Pancreas (tissue), 10 donors: ENCODE results near the gene STARD3. TPM values are rescaled to one million over a fixed set of nuclear protein-coding genes. Genes with fewer than 3 reads are reported as not detected.

Experiments used
- ATAC-seq, 4 donors: fragments of 200-7000 bp; cut with Tn5 transposase; one replicate each; pipeline versions ENCODE4 v1.8.0 to v1.9.1; 2020; ENCODE audit warnings: mild to moderate bottlenecking in 4 of 4, moderate library complexity in 4 of 4
- DNase-seq, 6 donors: peaks; one replicate each; pipeline ENCODE4 v3.0.0-alpha.2; 2020
- FAIRE-seq: peaks from 2 replicates; lab custom pipeline; 2012; peaks lifted over from hg19 to GRCh38; lab: Jason Lieb, UNC
- H3K27ac ChIP-seq, 4 donors: fragments of 200-600 bp; sonication (generic); 1 replicate in 3 of 4; 2 replicates in 1 of 4; pipeline versions ENCODE4 v1.5.0 to v1.8.0; 2020
- H3K27me3 ChIP-seq, 4 donors: fragments of 200-600 bp; one replicate each; pipeline ENCODE4 v1.8.0; 2021
- H3K36me3 ChIP-seq, 3 donors: fragments of 200-600 bp; sonication (generic) in 1 of 3; one replicate each; pipeline versions ENCODE4 v1.5.0 to v1.8.0; 2020 to 2021
- H3K4me1 ChIP-seq, 3 donors: fragments of 200-600 bp; one replicate each; pipeline ENCODE4 v1.8.0; 2021
- H3K4me3 ChIP-seq, 4 donors: fragments of 200-600 bp; sonication (generic) in 2 of 4; one replicate each; pipeline versions ENCODE4 v1.5.0 to v1.8.0; 2020 to 2021
- H3K9me3 ChIP-seq, 4 donors: fragments of 200-600 bp; one replicate each; pipeline ENCODE4 v1.8.0; 2021
- WGBS, 2 donors: extraction: QIAGEN DNeasy Blood & Tissue Kit; methylation state at CpG; one replicate each; pipeline ENCODE4 v1.1.7; 2013; 5-methylcytosine and 5-hydroxymethylcytosine counted together
- intact Hi-C, 3 donors: fragments of 100-400 bp; cut with DNase I; formaldehyde crosslinking; loops; one replicate each; pipeline versions ENCODE4 v1.11.1 to v1.14.2; 2022
- polyA plus RNA-seq, 2 donors: library from polyadenylated mRNA; stranded (reverse); fragments of 200-250 nt; gene quantifications; one replicate each; pipeline ENCODE4 v1.2.3, GENCODE V29; 2013
- total RNA-seq, 6 donors: library from RNA; stranded (reverse); fragmentation: NEBNext Ultra II Directional in 4 of 6; extraction: Animal tissue kit (Norgen Biotek cat#: 25700) in 4 of 6; gene quantifications; one replicate each; pipeline versions ENCODE4 v1.2.1 to v1.2.4, GENCODE V29; 2021 to 2023
- TF ChIP-seq, protein P1 (sequence below), 4 donors: fragments of 200-600 bp; sonication (generic) in 3 of 4; IDR thresholded peaks; one replicate each; pipeline versions ENCODE4 v1.5.0 to v1.8.0; 2021; ENCODE audit warnings: antibody characterized with exemption in 4 of 4
- donor health status: healthy with polysubstance abuse.
- donor health status: DM: no; HTN: no; CAD: no; lungs with moderate emphysema.
- donor health status: DM: no; HTN: no; CAD: no.
- donor health status: control.
- donor health status: control.
- donor health status: Bipolar disorder and iron deficiency.
- donor health status: DM: yes; HTN: yes; CAD: no.
- donor health status: DM: no; HTN: no; CAD: no.
- donor health status: DM: no; HTN: no; CAD: no.
- donor health status: DM: yes; HTN: yes; CAD: no.

Gene STARD3
- total and polyA plus RNA-seq, 8 donors = 24.4 to 73.8 (median 29.9) TPM

- intact Hi-C loops = no loop called here
- no peaks in the 10 kb centered on the region for H3K36me3 ChIP-seq
- H3K27me3 ChIP-seq = peaks cover 0 to 39% (median 15%) of the 10 kb centered on the region in 4 donors
- DNase-seq = peak in 3 of 6 donors; percentile 21 to 59 (median 57)
- FAIRE-seq = no peak
- peaks cover 7 to 15% (median 10%) of the 10 kb centered on the region in 3 donors for H3K4me1 ChIP-seq
- no peak for ATAC-seq
- peak overlapping the region in 2 of 4 donors; percentile 20 to 32 for H3K4me3 ChIP-seq
- no peaks in the 10 kb centered on the region for H3K9me3 ChIP-seq
- TF ChIP-seq, protein P1, sequence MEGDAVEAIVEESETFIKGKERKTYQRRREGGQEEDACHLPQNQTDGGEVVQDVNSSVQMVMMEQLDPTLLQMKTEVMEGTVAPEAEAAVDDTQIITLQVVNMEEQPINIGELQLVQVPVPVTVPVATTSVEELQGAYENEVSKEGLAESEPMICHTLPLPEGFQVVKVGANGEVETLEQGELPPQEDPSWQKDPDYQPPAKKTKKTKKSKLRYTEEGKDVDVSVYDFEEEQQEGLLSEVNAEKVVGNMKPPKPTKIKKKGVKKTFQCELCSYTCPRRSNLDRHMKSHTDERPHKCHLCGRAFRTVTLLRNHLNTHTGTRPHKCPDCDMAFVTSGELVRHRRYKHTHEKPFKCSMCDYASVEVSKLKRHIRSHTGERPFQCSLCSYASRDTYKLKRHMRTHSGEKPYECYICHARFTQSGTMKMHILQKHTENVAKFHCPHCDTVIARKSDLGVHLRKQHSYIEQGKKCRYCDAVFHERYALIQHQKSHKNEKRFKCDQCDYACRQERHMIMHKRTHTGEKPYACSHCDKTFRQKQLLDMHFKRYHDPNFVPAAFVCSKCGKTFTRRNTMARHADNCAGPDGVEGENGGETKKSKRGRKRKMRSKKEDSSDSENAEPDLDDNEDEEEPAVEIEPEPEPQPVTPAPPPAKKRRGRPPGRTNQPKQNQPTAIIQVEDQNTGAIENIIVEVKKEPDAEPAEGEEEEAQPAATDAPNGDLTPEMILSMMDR (IDR thresholded peaks at IDR 0.05) = no peak
- no peak overlapping the region for H3K27ac ChIP-seq
- WGBS, 2 donors = 2 to 5% methylated on average over 35 to 40 of the region's 40 CpGs
Measured at GRCh38 chr17:39607057-39607850, 29.7 kb upstream of the STARD3 start.

DNA sequence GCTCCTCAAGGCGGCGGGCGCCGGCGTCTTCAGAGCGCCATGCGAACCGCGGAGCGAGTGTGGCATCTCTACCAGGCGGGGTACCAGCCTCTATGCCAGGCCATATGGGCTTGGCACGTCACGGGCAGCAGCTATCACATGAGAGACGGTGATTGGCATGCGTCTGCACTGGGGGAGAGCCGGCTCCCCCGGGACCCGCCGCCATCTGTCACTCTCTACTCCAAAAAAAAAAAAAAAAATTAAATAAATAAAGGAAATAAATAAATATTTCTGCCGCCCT lies 29.2 kb upstream of the STARD3 start, which contains the start of gene NEUROD2:
Gene NEUROD2 (minus strand): TSS at position 70 of the 280 bp plus-strand sequence. CDS start 1,321 bp downstream, outside the sequence.
- no peak within 1 kb of the TSS for H3K27ac ChIP-seq
- ATAC-seq (no peak), FAIRE-seq (no peak), DNase-seq (peak in 1 of 6 donors; percentile 1)
- H3K4me1 ChIP-seq = peaks cover 7 to 15% (median 10%) of the 10 kb centered on the region in 3 donors
- peak within 1 kb of the TSS in 2 of 4 donors; percentile 20 to 32 for H3K4me3 ChIP-seq
- TF ChIP-seq, protein P1 (IDR thresholded peaks at IDR 0.05) = no peak
- no peaks in the 10 kb centered on the region for H3K36me3 ChIP-seq
- intact Hi-C loops = no loop called here
- peaks cover 0 to 39% (median 14%) of the 10 kb centered on the region in 4 donors for H3K27me3 ChIP-seq
- 6 to 8% methylated on average over 20 of the region's 20 CpGs for WGBS, 2 donors
- H3K9me3 ChIP-seq = no peaks in the 10 kb centered on the region

DNA sequence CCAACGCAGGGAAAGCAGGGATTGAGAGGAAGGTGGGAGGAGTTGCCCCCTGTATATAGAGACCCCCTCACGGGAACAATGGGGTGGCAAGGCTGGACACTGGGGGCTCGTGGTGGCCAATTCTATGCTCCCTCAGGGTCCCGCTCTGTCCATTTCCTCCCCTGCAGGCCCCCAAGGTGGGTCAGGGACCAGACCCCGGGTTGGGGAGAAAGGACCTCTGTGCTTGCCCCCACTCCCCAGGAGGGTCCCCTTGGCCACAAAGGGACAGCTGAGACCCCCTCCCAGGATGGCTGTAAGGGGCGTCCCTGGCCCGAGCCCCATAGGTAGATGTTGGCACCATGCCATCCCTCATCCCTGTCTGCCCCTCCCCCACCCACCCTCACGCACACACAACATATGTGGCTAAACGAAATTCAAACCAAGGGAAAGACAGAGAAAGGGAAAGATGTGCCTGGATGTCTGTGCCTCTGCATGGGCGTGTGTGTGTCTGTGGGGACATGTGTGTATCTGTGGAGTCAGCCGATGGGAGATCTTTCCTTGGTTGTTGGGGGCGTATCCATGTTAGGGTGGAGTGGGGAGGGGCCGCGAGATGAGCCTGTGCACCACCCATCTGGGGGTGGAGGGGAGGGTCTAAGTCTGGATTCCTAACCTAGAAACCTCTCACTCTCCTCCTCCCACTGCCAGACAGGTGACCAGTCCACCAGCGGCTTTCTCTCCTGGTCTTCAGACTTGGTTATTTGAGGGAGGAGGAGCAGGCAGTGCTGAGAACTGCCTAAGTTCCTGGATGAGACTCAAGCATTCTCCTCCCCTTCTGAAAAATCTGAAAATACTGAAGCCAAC lies 28.6 kb upstream of the STARD3 start:
- Histone ChIP-seq H3K27me3 (peaks cover 0 to 39% (median 14%) of the 10 kb centered on the region in 4 donors), H3K4me1 (peaks cover 7 to 15% (median 10%) of the 10 kb centered on the region in 3 donors), H3K36me3 (no peaks in the 10 kb centered on the region), H3K27ac (no peak overlapping the region), H3K9me3 (no peaks in the 10 kb centered on the region), H3K4me3 (no peak overlapping the region)
- 24 to 32% methylated on average over 14 to 15 of the region's 15 CpGs for WGBS, 2 donors
- intact Hi-C loops = no loop called here
- DNase-seq (peak in 1 of 6 donors; percentile 64), FAIRE-seq (no peak), ATAC-seq (no peak)
- TF ChIP-seq, protein P1 (IDR thresholded peaks at IDR 0.05) = no peak

- no peak for FAIRE-seq
- TF ChIP-seq, protein P1 (IDR thresholded peaks at IDR 0.05) = no peak
Measured at GRCh38 chr17:39609416-39610025, 27.4 kb upstream of the STARD3 start.

More at GRCh38 chr17:39609416-39610025, 27.4 kb upstream of the STARD3 start:
- H3K9me3 ChIP-seq = no peaks in the 10 kb centered on the region
- intact Hi-C loops = no loop called here
- DNase-seq = peak in 1 of 6 donors; percentile 3
- no peak overlapping the region for H3K4me3 ChIP-seq
- no peak for ATAC-seq
- H3K36me3 ChIP-seq = no peaks in the 10 kb centered on the region
- H3K27ac ChIP-seq = no peak overlapping the region
- 77 to 89% methylated on average over 4 of the region's 4 CpGs for WGBS, 2 donors
- H3K27me3 ChIP-seq = peaks cover 0 to 32% (median 9%) of the 10 kb centered on the region in 4 donors
- H3K4me1 ChIP-seq = peaks cover 7 to 15% (median 10%) of the 10 kb centered on the region in 3 donors
